Measurements from ENCODE around the gene TBX10.
A peak's percentile ranks its signal among the peaks of the same experiment; 100 is the strongest.

TBX10 gene

DNA sequence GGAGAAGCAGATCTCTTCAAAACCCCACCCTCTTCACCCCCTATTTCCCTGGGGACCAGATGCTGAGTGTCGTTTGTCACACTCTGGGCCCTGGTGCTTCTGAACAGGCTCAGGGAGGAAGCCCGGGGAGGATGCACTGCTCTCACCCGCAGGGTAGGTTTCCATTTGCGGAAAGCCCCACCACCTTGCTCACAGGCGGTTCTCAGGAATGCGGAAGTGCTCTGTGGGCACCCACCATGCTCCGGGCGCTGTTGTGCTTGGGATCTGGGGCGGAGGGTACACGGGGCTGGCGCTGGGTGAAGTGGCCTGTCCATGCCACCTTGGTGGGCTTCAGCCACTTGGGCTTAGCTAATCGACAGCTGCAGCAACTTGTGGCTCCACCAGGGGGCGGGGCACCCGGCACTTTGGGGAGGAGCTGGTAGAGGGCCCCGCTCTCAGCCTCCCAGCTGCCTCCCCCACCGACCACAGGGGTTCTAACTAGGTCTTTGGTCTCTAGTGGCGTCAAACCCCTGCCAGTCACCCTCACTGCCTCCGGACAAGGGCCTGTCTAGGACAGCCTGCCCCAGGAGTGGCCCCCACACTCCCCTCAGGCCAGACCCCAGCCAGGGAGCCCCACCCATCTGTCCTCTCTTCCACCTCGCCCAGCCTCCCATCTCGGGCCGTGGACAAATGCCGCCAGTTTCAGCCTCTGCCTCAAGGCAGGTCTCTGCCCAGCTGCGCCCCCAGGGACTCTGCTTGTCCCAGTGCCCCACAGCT is 25.4 kb downstream of the TBX10 start:
- H3K4me1 Mint-ChIP-seq = peaks cover 24% of the 10 kb centered on the region
- H3K27ac Mint-ChIP-seq = peak overlapping the region; percentile 99
- H3K27me3 Mint-ChIP-seq = no peaks in the 10 kb centered on the region
- peak; percentile 97 for ATAC-seq (ENCODE audit: low read depth)
- no peaks in the 10 kb centered on the region for H3K9me3 Mint-ChIP-seq
- H3K4me3 Mint-ChIP-seq = peak overlapping the region; percentile 80
- peaks cover 12% of the 10 kb centered on the region for H3K36me3 Mint-ChIP-seq
- DNase-seq (ENCODE audit: low spot score in 2 of 2) = peak; percentile 82 to 93

DNA sequence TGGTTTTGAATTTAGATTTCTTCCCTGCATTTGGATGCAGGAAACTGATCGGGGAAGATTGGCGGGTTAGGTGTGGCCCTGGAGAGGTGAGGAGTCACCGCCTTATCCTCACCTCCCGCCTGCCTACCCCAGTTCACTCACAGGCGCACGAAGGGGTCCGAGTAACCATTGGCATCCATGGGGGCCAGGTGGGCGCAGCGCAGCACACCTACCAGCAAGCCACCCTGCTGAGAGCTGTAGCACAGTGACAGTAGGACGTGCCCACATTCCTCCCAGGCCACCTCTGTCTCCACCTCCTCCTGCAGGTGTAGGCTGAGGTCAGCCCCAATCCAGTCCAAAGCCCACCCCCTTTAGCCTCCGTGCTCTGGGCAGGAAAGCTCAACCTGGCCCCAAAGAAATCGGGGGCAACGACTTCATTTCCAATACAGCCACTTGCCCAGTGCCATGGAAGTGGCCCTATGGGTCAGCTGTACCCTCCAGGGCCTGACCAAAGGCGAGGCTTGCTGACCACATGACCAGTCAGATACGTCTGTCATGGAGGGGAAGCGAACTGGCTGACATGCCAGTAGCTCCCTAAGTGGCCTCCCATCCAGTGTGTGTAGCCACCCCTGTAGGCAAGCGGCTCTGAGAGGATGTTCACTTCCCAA is 26.1 kb downstream of the TBX10 start:
- H3K4me1 Mint-ChIP-seq = peaks cover 24% of the 10 kb centered on the region
- no peaks in the 10 kb centered on the region for H3K9me3 Mint-ChIP-seq
- H3K36me3 Mint-ChIP-seq = peaks cover 12% of the 10 kb centered on the region
- DNase-seq (ENCODE audit: low spot score in 2 of 2) (no peak), ATAC-seq (ENCODE audit: low read depth) (no peak)
- no peaks in the 10 kb centered on the region for H3K27me3 Mint-ChIP-seq
- peak overlapping the region; percentile 80 for H3K4me3 Mint-ChIP-seq
- peak overlapping the region; percentile 99 for H3K27ac Mint-ChIP-seq

- no peak for ATAC-seq (ENCODE audit: low read depth)
- Mint-ChIP-seq H3K36me3 (peaks cover 12% of the 10 kb centered on the region), H3K27me3 (no peaks in the 10 kb centered on the region), H3K9me3 (no peaks in the 10 kb centered on the region), H3K27ac (no peak overlapping the region), H3K4me1 (peaks cover 24% of the 10 kb centered on the region), H3K4me3 (no peak overlapping the region)
- DNase-seq (ENCODE audit: low spot score in 2 of 2) = no peak
Observed at GRCh38 chr11:67612751-67613150, 26.8 kb downstream of the TBX10 start.

DNA sequence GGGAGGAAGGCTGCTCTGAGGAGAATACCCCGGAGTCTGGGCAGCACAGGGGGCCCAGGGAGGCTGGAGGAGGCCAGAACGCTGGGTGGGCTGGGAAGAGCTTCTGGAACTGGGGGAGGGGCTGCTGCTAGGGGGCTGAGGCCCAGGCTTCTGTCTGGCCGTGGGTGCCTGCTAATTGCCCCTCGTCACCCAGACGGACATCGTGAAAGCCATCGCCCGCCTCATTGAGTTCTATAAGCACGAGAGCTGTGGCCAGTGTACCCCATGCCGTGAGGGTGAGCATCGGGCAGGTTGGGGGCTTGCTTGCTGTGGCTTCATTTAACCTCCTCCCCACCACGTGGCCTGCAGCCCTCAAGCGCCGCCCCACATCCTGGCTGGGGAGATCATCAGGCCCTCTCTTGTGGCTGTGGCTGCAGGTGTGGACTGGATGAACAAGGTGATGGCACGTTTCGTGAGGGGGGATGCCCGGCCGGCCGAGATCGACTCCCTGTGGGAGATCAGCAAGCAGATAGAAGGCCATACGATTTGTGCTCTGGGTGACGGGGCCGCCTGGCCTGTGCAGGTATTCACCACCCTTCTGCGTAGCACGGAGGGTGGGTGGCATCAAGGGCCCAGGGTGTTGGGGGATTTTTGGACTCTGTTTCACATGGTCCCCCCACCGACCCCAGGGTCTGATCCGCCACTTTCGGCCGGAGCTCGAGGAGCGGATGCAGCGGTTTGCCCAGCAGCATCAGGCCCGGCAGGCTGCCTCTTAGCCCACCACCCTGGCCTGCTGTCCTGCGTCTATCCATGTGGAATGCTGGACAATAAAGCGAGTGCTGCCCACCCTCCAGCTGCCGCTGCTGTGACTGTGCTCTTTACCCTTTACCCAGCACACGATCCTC is 27.6 kb downstream of the TBX10 start:
- Mint-ChIP-seq H3K4me1 (peaks cover 24% of the 10 kb centered on the region), H3K4me3 (no peak overlapping the region)

GRCh38 chr11:67611165-67611564 is 28.4 kb downstream of the TBX10 start:
- no peak for DNase-seq (ENCODE audit: low spot score in 2 of 2)
- peaks cover 24% of the 10 kb centered on the region for H3K4me1 Mint-ChIP-seq
- H3K9me3 Mint-ChIP-seq = no peaks in the 10 kb centered on the region
- H3K27me3 Mint-ChIP-seq = no peaks in the 10 kb centered on the region
- H3K27ac Mint-ChIP-seq = peak overlapping the region; percentile 50
- H3K4me3 Mint-ChIP-seq = no peak overlapping the region
- peaks cover 12% of the 10 kb centered on the region for H3K36me3 Mint-ChIP-seq
- ATAC-seq (ENCODE audit: low read depth) = no peak

More for the DNA sequence above, 27.6 kb downstream of the TBX10 start:
- no peaks in the 10 kb centered on the region for H3K9me3 Mint-ChIP-seq
- H3K27ac Mint-ChIP-seq = no peak overlapping the region
- H3K27me3 Mint-ChIP-seq = no peaks in the 10 kb centered on the region
- peaks cover 12% of the 10 kb centered on the region for H3K36me3 Mint-ChIP-seq
- ATAC-seq (ENCODE audit: low read depth) = no peak
- DNase-seq (ENCODE audit: low spot score in 2 of 2) = no peak

GRCh38 chr11:67610302-67610868 is 29.2 kb downstream of the TBX10 start:
- H3K27ac Mint-ChIP-seq = peak overlapping the region; percentile 50
- H3K9me3 Mint-ChIP-seq = no peaks in the 10 kb centered on the region
- H3K4me1 Mint-ChIP-seq = peaks cover 23% of the 10 kb centered on the region
- no peak for DNase-seq (ENCODE audit: low spot score in 2 of 2)
- H3K4me3 Mint-ChIP-seq = no peak overlapping the region
- H3K27me3 Mint-ChIP-seq = no peaks in the 10 kb centered on the region
- H3K36me3 Mint-ChIP-seq = peaks cover 12% of the 10 kb centered on the region
- no peak for ATAC-seq (ENCODE audit: low read depth)

DNA sequence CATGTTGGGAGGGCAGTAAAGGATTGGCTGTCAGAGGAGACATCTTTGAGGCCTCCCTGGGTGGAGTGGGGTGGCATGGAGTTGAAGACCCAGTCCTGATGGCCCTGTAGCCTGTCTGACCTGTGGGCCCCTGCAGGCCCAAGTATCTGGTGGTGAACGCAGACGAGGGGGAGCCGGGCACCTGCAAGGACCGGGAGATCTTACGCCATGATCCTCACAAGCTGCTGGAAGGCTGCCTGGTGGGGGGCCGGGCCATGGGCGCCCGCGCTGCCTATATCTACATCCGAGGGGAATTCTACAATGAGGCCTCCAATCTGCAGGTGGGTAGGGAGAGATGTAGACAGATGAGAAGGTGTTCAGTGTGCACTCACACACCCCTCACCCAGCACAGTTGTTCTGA is 30.2 kb downstream of the TBX10 start:
- DNase-seq (ENCODE audit: low spot score in 2 of 2) (no peak), ATAC-seq (ENCODE audit: low read depth) (no peak)
- Mint-ChIP-seq H3K27me3 (peaks cover 6% of the 10 kb centered on the region), H3K4me3 (no peak overlapping the region), H3K36me3 (peaks cover 12% of the 10 kb centered on the region), H3K9me3 (no peaks in the 10 kb centered on the region), H3K27ac (no peak overlapping the region), H3K4me1 (peaks cover 12% of the 10 kb centered on the region)

- DNase-seq (ENCODE audit: low spot score in 2 of 2) = no peak
- Mint-ChIP-seq H3K27me3 (peaks cover 9% of the 10 kb centered on the region), H3K9me3 (no peaks in the 10 kb centered on the region), H3K27ac (no peak overlapping the region), H3K36me3 (peaks cover 12% of the 10 kb centered on the region), H3K4me3 (no peak overlapping the region), H3K4me1 (peaks cover 8% of the 10 kb centered on the region)
- ATAC-seq (ENCODE audit: low read depth) = no peak
Observed at GRCh38 chr11:67608486-67608885, 31.1 kb downstream of the TBX10 start.

GRCh38 chr11:67607507-67607906 is 32.1 kb downstream of the TBX10 start:
- H3K27me3 Mint-ChIP-seq = peaks cover 9% of the 10 kb centered on the region
- H3K4me1 Mint-ChIP-seq = peaks cover 3% of the 10 kb centered on the region
- ATAC-seq (ENCODE audit: low read depth) = no peak
- no peak for DNase-seq (ENCODE audit: low spot score in 2 of 2)
- peak overlapping the region; percentile 73 for H3K27ac Mint-ChIP-seq
- no peaks in the 10 kb centered on the region for H3K9me3 Mint-ChIP-seq
- H3K4me3 Mint-ChIP-seq = peak overlapping the region; percentile 85
- peaks cover 11% of the 10 kb centered on the region for H3K36me3 Mint-ChIP-seq

DNA sequence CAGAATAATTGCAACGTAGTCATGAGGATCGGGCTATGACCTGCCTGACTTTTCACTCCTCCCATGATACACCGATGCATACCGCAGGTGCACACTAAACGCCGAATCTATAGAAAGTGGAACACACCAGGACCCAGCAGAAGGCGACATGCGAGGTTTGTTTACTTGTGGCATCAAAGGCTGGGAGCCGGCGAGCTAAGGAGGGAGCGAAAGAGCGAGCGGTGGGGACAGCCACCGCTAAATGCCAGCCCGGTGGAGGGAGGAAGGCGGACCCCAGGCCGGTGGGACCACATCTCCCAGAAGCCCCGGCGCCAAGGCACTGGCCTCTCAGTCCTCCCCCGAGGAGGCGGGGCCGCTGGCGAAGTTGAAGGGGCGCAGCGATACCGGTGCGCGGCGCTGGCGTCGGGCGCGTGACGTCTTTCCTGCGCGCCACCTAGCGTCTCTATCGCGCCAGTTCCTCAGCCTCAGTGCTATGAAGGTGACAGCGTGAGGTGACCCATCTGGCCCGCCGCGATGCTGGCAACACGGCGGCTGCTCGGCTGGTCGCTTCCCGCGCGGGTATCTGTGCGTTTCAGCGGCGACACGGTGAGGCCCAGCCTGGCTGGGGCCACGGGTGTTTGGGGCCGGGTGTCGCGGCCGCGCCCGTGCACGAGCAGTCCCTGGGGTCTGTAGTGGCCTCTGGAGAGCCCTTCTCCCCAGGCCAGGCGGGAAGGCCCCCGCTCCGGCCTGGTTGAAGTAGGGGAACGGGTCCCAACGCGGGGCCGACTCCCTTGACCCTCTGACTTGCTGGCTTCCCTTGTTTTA is 32.9 kb downstream of the TBX10 start, which contains the start of gene NDUFV1:
Gene NDUFV1 (plus strand): TSS at position 445 of the 804 bp plus-strand sequence. CDS start 69 bp downstream, at position 514.
- H3K4me1 Mint-ChIP-seq = peaks cover 3% of the 10 kb centered on the region
- H3K27me3 Mint-ChIP-seq = peaks cover 9% of the 10 kb centered on the region
- ATAC-seq (ENCODE audit: low read depth) (peak; percentile 99), DNase-seq (ENCODE audit: low spot score in 2 of 2) (peak; percentile 92 to 94)
- no peaks in the 10 kb centered on the region for H3K9me3 Mint-ChIP-seq
- peak within 1 kb of the TSS; percentile 85 for H3K4me3 Mint-ChIP-seq
- peaks cover 7% of the 10 kb centered on the region for H3K36me3 Mint-ChIP-seq
- H3K27ac Mint-ChIP-seq = peak within 1 kb of the TSS; percentile 73

DNA sequence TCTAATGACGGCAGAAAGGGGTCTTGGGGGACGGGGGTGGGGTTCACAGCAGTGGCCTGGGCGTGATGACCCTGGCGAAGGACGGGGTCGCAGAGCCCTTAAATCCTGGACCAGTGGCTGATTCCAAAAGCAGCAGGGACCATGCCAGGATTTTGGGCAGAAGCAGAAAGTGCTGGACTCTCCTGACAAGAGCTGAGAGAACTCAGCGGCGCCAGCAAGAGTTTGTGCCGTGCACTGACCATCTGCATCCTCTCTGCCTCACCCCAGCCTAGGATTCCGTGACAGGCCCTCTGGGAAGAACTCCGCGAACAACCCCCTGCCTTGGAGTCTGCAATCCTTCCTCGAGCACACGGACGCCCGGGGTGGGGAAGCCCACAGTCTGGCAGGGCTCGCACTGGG is 33.5 kb downstream of the TBX10 start:
- H3K4me3 Mint-ChIP-seq = peak overlapping the region; percentile 85
- DNase-seq (ENCODE audit: low spot score in 2 of 2) (no peak), ATAC-seq (ENCODE audit: low read depth) (no peak)
- no peaks in the 10 kb centered on the region for H3K9me3 Mint-ChIP-seq
- peaks cover 9% of the 10 kb centered on the region for H3K27me3 Mint-ChIP-seq
- H3K36me3 Mint-ChIP-seq = peaks cover 7% of the 10 kb centered on the region
- H3K27ac Mint-ChIP-seq = peak overlapping the region; percentile 11
- H3K4me1 Mint-ChIP-seq = peaks cover 5% of the 10 kb centered on the region

- Mint-ChIP-seq H3K27ac (no peak overlapping the region), H3K9me3 (no peaks in the 10 kb centered on the region), H3K4me1 (peaks cover 12% of the 10 kb centered on the region), H3K27me3 (peaks cover 9% of the 10 kb centered on the region), H3K4me3 (peak overlapping the region; percentile 80), H3K36me3 (peaks cover 7% of the 10 kb centered on the region)
- DNase-seq (ENCODE audit: low spot score in 2 of 2) = no peak
- ATAC-seq (ENCODE audit: low read depth) = no peak
Observed at GRCh38 chr11:67605231-67606011, 34.1 kb downstream of the TBX10 start.

Measured in memory B cell (primary cell).